Progenitor cell of endocrine pancreas (in vitro differentiated cells): ENCODE results near the gene RSPO3. TPM values are rescaled to one million over a fixed set of nuclear protein-coding genes. Genes with fewer than 3 reads are reported as not detected.

Experiments
- DNase-seq: peaks from one replicate; pipeline ENCODE4 v3.0.0; 2021; ENCODE audit warnings: low spot score; ENCODE audit not compliant: unreplicated experiment
- H3K27ac Mint-ChIP-seq: 2 replicates; pipeline ENCODE4 v1.8.0; 2021; ENCODE audit warnings: mild to moderate bottlenecking, moderate library complexity, mixed read lengths
- H3K27me3 Mint-ChIP-seq: 2 replicates; pipeline ENCODE4 v1.8.0; 2021; ENCODE audit warnings: mixed read lengths
- H3K36me3 Mint-ChIP-seq: 2 replicates; pipeline ENCODE4 v1.8.0; 2022; ENCODE audit warnings: mixed read lengths; ENCODE audit not compliant: insufficient read depth
- H3K4me1 Mint-ChIP-seq: 2 replicates; pipeline ENCODE4 v1.8.0; 2021; ENCODE audit warnings: low read depth, mixed read lengths
- H3K4me3 Mint-ChIP-seq: 2 replicates; pipeline ENCODE4 v1.8.0; 2021; ENCODE audit warnings: low read depth, mild to moderate bottlenecking, moderate library complexity, mixed read lengths
- H3K9me3 Mint-ChIP-seq: 2 replicates; pipeline ENCODE4 v1.8.0; 2021; ENCODE audit warnings: low read depth, mixed read lengths
- CTCF ChIP-seq: fragments of 200-600 bp; sonication (generic); IDR thresholded peaks from one replicate; pipeline ENCODE4 v1.5.0; 2021; ENCODE audit warnings: antibody characterized with exemption, mild to moderate bottlenecking; ENCODE audit not compliant: unreplicated experiment
- total RNA-seq: library from RNA; stranded (reverse); gene quantifications from 2 replicates; pipeline ENCODE4 v1.2.1, GENCODE V29; 2021

The RSPO3 gene
- total RNA-seq, 1 donor from 2014 or later: 0.43 TPM

- H3K27me3 Mint-ChIP-seq: no peaks in the 10 kb centered on the region
- H3K9me3 Mint-ChIP-seq: no peaks in the 10 kb centered on the region
- no peak for DNase-seq
- H3K4me3 Mint-ChIP-seq: no peak overlapping the region
- H3K36me3 Mint-ChIP-seq: no peaks in the 10 kb centered on the region
- no peak for TF ChIP-seq CTCF
- no peaks in the 10 kb centered on the region for H3K4me1 Mint-ChIP-seq
- H3K27ac Mint-ChIP-seq: no peak overlapping the region
Observed at GRCh38 chr6:127199470-127199869, 81.0 kb downstream of the RSPO3 start.

DNA sequence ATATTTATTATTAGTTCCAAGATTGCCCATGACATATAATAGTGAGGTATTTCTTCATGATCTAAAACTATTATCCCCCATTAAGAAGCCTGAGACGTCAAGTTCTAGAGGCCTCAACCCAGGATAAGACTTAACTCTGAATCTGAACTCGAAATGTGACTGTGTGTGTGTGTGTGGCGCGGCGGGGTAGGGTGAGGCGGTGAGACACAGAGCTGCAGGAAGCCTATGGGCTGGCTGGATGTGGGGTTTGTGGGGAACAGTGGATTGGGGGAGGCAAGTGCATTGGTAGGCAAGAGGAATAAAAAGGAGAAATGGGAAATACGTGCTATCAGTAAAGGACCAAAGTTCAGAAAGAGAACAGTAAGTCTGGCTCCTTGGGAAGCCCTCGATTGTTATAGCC, 81.6 kb downstream of the RSPO3 start:
- H3K27ac Mint-ChIP-seq: no peak overlapping the region

GRCh38 chr6:127201321-127201720, 82.8 kb downstream of the RSPO3 start:
- H3K27me3 Mint-ChIP-seq: no peaks in the 10 kb centered on the region
- no peak for TF ChIP-seq CTCF
- H3K27ac Mint-ChIP-seq: no peak overlapping the region

More for the DNA sequence above, 81.6 kb downstream of the RSPO3 start:
- Mint-ChIP-seq H3K9me3 (no peaks in the 10 kb centered on the region), H3K36me3 (no peaks in the 10 kb centered on the region), H3K27me3 (no peaks in the 10 kb centered on the region), H3K4me3 (no peak overlapping the region), H3K4me1 (no peaks in the 10 kb centered on the region)
- TF ChIP-seq CTCF: no peak
- DNase-seq: no peak

DNA sequence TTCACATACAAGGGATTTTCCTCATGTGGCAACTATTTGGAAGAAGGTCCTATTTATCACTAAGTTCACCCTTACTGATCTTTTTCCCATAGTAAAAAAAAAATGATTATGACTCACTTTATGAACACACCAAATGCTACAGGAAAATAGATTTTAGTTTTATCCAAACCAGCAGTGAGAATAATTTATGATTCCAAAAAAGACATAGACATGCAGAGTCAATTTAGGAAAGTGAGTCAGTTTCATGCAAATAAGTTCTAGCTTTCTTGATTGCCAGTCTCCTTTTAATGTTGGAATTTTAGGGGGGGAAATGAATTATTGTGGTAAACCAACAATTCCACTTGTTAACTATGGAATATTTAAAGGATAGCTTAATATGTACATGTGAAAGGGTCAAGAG, 84.2 kb downstream of the RSPO3 start:
- no peaks in the 10 kb centered on the region for H3K27me3 Mint-ChIP-seq

More at GRCh38 chr6:127201321-127201720, 82.8 kb downstream of the RSPO3 start:
- Mint-ChIP-seq H3K36me3 (no peaks in the 10 kb centered on the region), H3K9me3 (no peaks in the 10 kb centered on the region), H3K4me1 (no peaks in the 10 kb centered on the region), H3K4me3 (no peak overlapping the region)
- DNase-seq: no peak

GRCh38 chr6:127204281-127204680, 85.8 kb downstream of the RSPO3 start:
- no peak for TF ChIP-seq CTCF
- H3K36me3 Mint-ChIP-seq: no peaks in the 10 kb centered on the region
- H3K9me3 Mint-ChIP-seq: no peaks in the 10 kb centered on the region
- peaks cover 9% of the 10 kb centered on the region for H3K4me1 Mint-ChIP-seq
- H3K27ac Mint-ChIP-seq: no peak overlapping the region
- no peak for DNase-seq
- H3K4me3 Mint-ChIP-seq: no peak overlapping the region
- no peaks in the 10 kb centered on the region for H3K27me3 Mint-ChIP-seq

More for the DNA sequence above, 84.2 kb downstream of the RSPO3 start:
- peaks cover 3% of the 10 kb centered on the region for H3K4me1 Mint-ChIP-seq
- TF ChIP-seq CTCF: no peak
- H3K9me3 Mint-ChIP-seq: no peaks in the 10 kb centered on the region
- H3K27ac Mint-ChIP-seq: no peak overlapping the region
- H3K4me3 Mint-ChIP-seq: no peak overlapping the region
- no peak for DNase-seq
- H3K36me3 Mint-ChIP-seq: no peaks in the 10 kb centered on the region
